HG03378 (cell line): Measurements from ENCODE around the gene TNNT3.

Source experiments
- ATAC-seq: cut with Tn5 transposase; IDR thresholded peaks from one replicate; pipeline ENCODE4 v1.9.1; 2021; ENCODE audit warnings: mild to moderate bottlenecking, moderate library complexity; ENCODE audit not compliant: unreplicated experiment

The TNNT3 gene

GRCh38 chr11:1949302-1949701 is 29.8 kb downstream of the TNNT3 start:
- no peak for ATAC-seq

DNA sequence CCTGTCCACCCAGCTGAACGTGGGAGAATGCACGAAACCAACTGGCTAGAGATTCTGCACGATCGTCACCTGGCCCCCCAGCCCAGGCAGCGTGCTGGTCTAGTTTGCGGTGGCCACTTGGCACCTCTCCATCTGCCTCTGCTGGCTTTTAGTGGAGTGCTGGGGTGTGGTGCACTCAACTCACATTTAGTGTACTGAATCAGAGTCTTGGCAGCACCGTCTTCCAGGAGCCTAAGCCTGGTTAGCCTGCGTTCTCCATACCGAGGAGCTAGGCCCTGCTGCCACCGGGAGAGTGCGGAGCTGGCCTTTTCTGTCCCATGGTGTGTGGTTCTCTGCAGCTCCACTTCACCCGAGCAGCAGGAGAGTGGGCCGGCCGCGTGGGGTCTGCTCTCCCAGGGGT is 30.4 kb downstream of the TNNT3 start:
- ATAC-seq: no peak

DNA sequence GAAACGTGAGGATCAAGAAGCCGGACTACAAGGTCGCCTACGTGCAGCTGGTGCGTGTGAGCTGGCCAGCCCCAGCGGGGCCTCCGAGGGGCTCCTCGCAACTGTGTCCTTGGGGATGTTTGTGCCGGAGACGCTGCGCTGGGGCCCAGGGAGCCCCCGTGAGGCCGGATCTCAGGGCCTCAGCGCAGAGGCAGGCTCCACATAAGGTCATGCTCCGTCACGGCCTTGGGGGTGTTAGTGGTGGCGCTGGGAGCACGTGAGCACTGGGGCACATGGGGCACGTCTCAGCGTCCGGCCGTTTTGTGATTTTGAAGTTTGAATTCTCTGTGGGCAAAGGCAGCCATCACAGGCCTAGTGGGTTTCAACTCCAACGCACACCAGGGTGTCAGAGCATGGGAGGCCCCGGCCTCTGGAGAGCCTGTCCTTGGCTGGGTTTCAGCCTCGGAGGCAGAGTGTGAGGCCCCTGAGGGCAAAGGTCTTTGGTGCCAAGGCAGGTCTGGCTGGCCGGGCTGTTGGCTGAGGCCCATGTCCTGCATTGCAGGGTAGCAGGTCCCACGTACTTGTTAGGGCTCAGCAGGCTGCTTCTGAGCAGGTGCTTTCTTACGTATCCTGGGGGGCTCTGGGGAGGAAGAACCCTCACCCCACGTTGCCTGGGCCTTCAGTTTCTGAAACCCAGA is 33.4 kb downstream of the TNNT3 start:
- no peak for ATAC-seq

GRCh38 chr11:1953489-1954266 is 34.2 kb downstream of the TNNT3 start:
- no peak for ATAC-seq

DNA sequence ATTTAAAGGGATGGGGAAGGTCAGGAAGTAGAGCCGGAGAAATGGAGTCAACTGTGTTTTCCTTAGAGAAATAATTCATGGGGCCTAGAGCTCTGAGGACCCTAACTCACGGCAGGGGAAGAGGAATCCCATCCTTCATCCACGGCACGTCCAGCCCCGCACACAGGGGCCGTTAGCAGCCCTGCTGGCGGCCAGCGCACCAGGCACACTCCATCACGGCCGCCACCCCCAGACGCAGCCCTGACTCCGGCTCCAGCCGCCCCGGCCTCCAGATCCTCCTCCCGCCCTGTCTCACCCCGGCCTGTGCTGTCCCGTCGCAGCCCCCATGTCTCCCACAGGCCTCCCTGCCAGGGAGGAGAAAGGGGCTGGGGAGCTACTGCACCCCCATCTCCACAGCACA is 38.9 kb downstream of the TNNT3 start:
- no peak for ATAC-seq

DNA sequence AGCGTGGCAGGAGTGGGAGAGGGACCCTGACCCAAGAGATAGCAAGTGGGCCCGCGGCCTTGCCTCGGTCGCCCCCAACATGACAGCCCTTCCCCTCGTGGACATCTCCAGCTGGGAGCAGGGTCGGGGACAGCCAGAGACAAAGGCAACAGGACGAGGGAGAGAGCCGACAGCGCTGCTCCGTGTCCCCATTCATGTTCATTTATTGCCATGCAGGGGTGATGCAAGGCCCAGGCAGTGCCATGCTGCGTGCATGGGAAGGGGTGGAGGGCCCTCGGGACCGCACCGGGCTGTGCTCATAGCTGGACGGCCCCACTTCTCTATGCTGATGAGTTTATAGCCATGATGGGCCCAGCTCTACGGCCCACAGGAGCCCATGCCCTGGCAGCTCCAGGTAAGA is 40.3 kb downstream of the TNNT3 start:
- no peak for ATAC-seq

DNA sequence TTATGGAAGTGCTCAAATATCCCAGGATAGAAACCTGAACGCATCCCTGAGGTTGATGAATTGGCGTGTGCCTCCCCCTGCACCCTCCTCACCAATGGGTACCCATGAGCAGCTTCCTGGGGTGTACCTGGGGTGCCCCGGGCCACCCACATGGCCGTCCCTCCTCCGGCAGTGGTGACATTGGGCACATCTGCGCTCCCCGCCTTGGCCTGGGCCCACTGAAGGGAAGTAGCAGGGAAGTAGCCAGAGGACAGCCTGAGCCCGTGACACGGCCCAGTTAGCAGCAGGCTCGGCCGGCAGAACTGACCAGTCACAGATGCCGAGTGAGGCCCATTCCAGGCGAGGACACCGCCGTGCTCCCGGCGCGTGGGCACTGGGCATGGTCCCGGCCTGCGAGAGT is 44.4 kb downstream of the TNNT3 start:
- ATAC-seq: no peak

GRCh38 chr11:1964348-1964747 is 44.8 kb downstream of the TNNT3 start:
- no peak for ATAC-seq

- ATAC-seq: no peak
Observed at GRCh38 chr11:1964955-1965354, 45.5 kb downstream of the TNNT3 start.

- no peak for ATAC-seq
Observed at GRCh38 chr11:1966531-1966930, 47.0 kb downstream of the TNNT3 start.

- no peak for ATAC-seq
Observed at GRCh38 chr11:1967641-1968225, 48.2 kb downstream of the TNNT3 start.

GRCh38 chr11:1968454-1969002 is 49.0 kb downstream of the TNNT3 start:
- ATAC-seq: no peak

DNA sequence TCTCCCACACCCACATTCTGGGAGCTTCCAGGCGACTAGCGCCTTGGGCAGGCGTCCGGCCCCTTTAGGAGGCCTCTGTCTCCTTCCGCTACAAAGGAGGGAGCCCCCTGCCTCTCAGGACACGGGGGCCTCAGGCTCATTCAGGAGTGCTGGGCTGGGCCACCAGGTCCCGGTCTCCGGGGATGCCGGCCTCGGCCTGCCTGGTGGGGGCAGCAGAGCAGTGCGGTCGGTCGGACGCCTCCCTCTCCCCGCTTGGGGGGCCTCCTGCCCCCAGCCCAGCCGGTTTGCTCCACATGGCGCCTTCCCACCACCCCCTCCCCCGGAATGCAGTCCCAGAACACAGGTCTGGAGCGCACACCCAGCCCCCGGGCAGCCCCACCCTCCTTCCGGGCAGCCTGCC is 49.5 kb downstream of the TNNT3 start:
- no peak for ATAC-seq

- ATAC-seq: no peak
Observed at GRCh38 chr11:1969776-1970175, 50.3 kb downstream of the TNNT3 start.

- ATAC-seq: no peak
Observed at GRCh38 chr11:1970956-1971355, 51.5 kb downstream of the TNNT3 start.

DNA sequence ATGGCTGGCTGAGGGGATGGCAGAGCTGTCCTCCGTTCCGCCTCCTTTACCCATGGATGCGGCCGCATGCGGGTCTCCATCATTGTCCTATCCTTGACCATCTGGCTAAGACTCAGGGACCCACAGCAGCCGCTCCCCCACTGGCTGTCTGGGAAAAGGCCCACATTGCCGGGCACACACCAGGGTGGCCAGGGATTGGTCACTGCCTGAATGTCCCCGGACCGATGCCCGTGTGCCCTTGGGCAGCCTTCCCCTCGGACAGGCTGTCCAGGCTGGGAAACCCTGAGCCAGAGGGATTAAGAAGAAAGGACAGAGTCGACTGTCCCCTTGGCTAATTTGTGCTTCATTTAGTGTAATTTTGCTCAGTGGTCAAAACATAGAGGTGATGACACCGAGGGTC is 55.7 kb downstream of the TNNT3 start:
- ATAC-seq: no peak

DNA sequence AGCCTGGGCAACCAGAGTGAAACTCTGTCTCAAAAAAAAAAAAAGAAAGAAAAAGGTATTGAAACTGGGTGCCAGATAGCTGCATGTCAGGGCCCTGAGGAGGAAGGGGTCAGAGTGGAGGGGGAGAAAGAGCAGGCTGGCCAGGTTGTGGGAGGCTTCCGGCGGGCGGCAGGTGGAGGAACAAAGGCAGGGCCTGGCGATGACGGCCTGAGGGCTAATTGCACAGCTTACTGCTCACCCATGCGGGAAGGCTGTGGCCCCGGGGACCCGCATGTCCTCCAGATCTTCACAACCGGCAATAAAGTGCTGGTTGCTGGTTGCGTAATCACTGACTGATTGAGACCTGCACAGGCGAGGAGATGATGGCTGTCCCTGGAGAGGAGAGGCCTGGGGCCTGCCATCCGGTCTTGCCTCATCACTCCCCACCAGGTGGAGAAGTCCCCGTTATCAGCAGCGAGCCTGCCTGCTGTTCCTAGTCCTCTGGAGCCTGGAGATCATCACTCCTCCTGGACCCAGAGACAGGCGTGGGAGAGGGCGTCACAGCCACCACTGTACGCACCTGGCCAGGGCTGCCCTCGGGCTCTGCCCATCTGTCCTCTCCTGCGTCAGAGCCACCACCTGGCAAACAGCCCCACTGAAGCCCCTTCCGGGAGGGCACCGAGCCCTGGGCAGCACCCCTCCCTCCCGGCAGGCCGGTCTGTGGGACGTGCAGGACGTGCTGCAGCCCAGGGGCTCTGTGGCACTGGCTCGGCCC is 59.4 kb downstream of the TNNT3 start:
- ATAC-seq: no peak

DNA sequence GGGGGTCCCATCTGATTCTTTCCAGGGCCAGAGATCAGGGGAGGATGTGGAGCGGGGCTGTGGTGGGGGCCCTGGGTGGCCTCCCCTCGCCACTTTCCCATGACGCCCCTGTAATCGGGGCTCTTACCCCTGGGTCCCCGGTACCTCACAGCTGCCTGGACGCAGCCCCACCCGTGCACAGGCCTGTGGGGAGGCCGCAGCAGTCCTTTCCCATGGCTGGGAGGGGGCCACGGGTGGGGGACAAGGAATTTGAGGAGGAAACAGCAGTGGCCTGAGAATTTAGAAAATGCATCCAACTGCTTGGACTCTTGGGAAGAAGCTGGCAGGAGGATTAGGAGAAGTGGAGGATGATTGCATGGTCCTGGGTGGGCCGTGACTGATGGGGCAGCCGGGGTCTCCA is 60.1 kb downstream of the TNNT3 start:
- ATAC-seq: no peak

- ATAC-seq: no peak
Observed at GRCh38 chr11:1982873-1983600, 63.5 kb downstream of the TNNT3 start.

DNA sequence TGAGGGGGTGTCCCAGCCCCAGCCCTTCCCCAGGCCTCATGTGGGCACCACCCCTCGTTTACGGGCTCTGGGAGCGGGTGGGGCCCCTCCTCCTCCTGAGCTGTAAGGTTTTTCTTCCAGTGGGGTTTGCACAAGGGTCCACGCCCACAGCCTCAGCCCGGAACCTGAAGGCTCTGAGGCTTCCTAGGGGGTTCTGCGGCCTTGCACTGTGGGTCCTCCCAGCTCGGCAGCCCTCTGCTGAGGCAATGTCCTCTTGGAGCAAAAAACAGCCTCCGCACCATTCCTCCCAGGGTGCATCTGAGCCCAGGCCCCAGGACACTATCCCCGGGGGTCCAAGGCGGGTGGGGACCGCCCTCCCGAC is 64.1 kb downstream of the TNNT3 start:
- ATAC-seq: no peak

- no peak for ATAC-seq
Observed at GRCh38 chr11:1987024-1987423, 67.5 kb downstream of the TNNT3 start.
